ENCODE results near the gene SLC31A1.

SLC31A1 gene

DNA sequence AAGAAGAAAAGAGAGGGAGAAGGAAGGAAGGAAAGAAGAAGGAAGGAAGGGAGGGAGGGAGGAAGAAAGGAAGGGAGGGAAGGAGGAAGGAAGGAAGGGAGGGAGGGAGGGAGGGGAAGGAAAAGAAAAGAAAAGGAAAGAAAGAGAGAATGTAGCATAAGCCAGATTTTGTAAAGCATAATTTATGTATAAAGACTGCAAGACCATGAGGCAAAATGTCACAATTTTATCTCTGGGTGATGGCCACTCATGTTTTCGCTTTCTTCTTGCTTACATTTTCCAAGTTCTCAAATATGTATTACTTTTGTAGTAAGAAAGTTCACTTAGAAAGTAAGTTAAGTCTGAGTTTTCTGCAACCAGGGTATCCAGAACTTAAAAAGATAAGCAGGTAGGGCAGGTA lies 85.2 kb downstream of the SLC31A1 start:
- no peak for ATAC-seq
- TF ChIP-seq ZFP30 (CRISPR knock-in tag; IDR thresholded peaks at IDR 0.05) (no peak), ZFP3 (CRISPR knock-in tag; IDR thresholded peaks at IDR 0.05) (no peak), ISL1 (CRISPR knock-in tag; IDR thresholded peaks at IDR 0.05) (no peak), TCF4 (CRISPR knock-in tag; IDR thresholded peaks at IDR 0.05; ENCODE audit: borderline replicate concordance) (no peak), ZNF70 (CRISPR knock-in tag; IDR thresholded peaks at IDR 0.05) (no peak)
- TF ChIP-seq, protein P1, sequence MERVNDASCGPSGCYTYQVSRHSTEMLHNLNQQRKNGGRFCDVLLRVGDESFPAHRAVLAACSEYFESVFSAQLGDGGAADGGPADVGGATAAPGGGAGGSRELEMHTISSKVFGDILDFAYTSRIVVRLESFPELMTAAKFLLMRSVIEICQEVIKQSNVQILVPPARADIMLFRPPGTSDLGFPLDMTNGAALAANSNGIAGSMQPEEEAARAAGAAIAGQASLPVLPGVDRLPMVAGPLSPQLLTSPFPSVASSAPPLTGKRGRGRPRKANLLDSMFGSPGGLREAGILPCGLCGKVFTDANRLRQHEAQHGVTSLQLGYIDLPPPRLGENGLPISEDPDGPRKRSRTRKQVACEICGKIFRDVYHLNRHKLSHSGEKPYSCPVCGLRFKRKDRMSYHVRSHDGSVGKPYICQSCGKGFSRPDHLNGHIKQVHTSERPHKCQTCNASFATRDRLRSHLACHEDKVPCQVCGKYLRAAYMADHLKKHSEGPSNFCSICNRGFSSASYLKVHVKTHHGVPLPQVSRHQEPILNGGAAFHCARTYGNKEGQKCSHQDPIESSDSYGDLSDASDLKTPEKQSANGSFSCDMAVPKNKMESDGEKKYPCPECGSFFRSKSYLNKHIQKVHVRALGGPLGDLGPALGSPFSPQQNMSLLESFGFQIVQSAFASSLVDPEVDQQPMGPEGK (CRISPR knock-in tag; IDR thresholded peaks at IDR 0.05; ENCODE audit: borderline replicate concordance), result no peak
- TF ChIP-seq, protein P2, sequence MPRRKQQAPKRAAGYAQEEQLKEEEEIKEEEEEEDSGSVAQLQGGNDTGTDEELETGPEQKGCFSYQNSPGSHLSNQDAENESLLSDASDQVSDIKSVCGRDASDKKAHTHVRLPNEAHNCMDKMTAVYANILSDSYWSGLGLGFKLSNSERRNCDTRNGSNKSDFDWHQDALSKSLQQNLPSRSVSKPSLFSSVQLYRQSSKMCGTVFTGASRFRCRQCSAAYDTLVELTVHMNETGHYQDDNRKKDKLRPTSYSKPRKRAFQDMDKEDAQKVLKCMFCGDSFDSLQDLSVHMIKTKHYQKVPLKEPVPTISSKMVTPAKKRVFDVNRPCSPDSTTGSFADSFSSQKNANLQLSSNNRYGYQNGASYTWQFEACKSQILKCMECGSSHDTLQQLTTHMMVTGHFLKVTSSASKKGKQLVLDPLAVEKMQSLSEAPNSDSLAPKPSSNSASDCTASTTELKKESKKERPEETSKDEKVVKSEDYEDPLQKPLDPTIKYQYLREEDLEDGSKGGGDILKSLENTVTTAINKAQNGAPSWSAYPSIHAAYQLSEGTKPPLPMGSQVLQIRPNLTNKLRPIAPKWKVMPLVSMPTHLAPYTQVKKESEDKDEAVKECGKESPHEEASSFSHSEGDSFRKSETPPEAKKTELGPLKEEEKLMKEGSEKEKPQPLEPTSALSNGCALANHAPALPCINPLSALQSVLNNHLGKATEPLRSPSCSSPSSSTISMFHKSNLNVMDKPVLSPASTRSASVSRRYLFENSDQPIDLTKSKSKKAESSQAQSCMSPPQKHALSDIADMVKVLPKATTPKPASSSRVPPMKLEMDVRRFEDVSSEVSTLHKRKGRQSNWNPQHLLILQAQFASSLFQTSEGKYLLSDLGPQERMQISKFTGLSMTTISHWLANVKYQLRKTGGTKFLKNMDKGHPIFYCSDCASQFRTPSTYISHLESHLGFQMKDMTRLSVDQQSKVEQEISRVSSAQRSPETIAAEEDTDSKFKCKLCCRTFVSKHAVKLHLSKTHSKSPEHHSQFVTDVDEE (CRISPR knock-in tag; IDR thresholded peaks at IDR 0.05), result no peak
- TF ChIP-seq, protein P3, sequence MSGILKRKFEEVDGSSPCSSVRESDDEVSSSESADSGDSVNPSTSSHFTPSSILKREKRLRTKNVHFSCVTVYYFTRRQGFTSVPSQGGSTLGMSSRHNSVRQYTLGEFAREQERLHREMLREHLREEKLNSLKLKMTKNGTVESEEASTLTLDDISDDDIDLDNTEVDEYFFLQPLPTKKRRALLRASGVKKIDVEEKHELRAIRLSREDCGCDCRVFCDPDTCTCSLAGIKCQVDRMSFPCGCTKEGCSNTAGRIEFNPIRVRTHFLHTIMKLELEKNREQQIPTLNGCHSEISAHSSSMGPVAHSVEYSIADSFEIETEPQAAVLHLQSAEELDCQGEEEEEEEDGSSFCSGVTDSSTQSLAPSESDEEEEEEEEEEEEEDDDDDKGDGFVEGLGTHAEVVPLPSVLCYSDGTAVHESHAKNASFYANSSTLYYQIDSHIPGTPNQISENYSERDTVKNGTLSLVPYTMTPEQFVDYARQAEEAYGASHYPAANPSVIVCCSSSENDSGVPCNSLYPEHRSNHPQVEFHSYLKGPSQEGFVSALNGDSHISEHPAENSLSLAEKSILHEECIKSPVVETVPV (CRISPR knock-in tag; IDR thresholded peaks at IDR 0.05), result no peak

DNA sequence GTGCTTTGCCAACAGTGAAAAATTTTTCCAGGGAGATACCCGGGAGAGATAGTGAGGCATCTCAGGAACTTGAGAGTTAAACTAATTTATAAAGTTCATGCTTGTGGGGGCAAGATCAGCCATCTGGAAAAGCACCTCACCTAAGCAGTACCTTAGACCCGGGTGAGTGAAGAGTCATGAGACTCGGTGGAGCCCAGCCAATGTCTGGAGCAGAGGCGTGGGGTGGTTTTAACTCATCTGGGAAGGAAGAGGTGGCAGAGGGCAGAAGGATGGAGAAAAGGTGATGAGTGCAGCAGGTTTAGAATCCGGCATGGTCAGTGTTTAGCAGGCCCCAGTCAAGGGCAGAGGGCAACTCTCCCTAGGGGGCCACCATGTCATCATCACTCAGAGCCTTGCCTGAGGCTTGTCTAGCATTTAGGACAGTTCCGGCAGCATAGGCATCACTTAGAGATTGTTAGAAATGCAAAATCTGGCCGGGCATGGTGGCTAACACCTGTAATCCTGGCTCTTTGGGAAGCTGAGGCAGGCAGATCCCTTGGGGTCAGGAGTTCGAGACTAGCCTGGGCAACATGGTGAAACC lies 86.1 kb downstream of the SLC31A1 start:
- TF ChIP-seq RARB (CRISPR knock-in tag; IDR thresholded peaks at IDR 0.05), result no peak
- TF ChIP-seq, protein P3 (CRISPR knock-in tag; IDR thresholded peaks at IDR 0.05), result no peak
- no peak for TF ChIP-seq PPARA (CRISPR knock-in tag; IDR thresholded peaks at IDR 0.05; ENCODE audit: borderline replicate concordance)
- no peak for TF ChIP-seq ZNF8 (CRISPR knock-in tag; IDR thresholded peaks at IDR 0.05)
- TF ChIP-seq, protein P1 (CRISPR knock-in tag; IDR thresholded peaks at IDR 0.05; ENCODE audit: borderline replicate concordance), result no peak
- TF ChIP-seq OSR1 (CRISPR knock-in tag; IDR thresholded peaks at IDR 0.05), result no peak
- TF ChIP-seq ISL1 (CRISPR knock-in tag; IDR thresholded peaks at IDR 0.05), result no peak
- TF ChIP-seq, protein P2 (CRISPR knock-in tag; IDR thresholded peaks at IDR 0.05), result no peak
- no peak for TF ChIP-seq ESRRG (CRISPR knock-in tag; IDR thresholded peaks at IDR 0.05)
- TF ChIP-seq, protein P4, sequence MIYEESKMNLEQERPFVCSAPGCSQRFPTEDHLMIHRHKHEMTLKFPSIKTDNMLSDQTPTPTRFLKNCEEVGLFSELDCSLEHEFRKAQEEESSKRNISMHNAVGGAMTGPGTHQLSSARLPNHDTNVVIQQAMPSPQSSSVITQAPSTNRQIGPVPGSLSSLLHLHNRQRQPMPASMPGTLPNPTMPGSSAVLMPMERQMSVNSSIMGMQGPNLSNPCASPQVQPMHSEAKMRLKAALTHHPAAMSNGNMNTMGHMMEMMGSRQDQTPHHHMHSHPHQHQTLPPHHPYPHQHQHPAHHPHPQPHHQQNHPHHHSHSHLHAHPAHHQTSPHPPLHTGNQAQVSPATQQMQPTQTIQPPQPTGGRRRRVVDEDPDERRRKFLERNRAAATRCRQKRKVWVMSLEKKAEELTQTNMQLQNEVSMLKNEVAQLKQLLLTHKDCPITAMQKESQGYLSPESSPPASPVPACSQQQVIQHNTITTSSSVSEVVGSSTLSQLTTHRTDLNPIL (CRISPR knock-in tag; IDR thresholded peaks at IDR 0.05; ENCODE audit: low read depth), result no peak
- no peak for TF ChIP-seq SNAI2 (CRISPR knock-in tag; IDR thresholded peaks at IDR 0.05)
- TF ChIP-seq TCF4 (CRISPR knock-in tag; IDR thresholded peaks at IDR 0.05; ENCODE audit: borderline replicate concordance), result no peak
- no peak for TF ChIP-seq GLIS3 (CRISPR knock-in tag; IDR thresholded peaks at IDR 0.05)
- TF ChIP-seq CSDC2 (CRISPR knock-in tag; IDR thresholded peaks at IDR 0.05), result no peak
- no peak for TF ChIP-seq ZNF70 (CRISPR knock-in tag; IDR thresholded peaks at IDR 0.05)

More for the DNA sequence above, 86.1 kb downstream of the SLC31A1 start:
- ATAC-seq, result no peak
